ENCODE data around the gene MED13. TPM values are rescaled to one million over a fixed set of nuclear protein-coding genes. Genes with fewer than 3 reads are reported as not detected.

MED13 gene
- polyA plus RNA-seq, 3 donors: 2.1 to 32.0 (median 5.0) TPM

DNA sequence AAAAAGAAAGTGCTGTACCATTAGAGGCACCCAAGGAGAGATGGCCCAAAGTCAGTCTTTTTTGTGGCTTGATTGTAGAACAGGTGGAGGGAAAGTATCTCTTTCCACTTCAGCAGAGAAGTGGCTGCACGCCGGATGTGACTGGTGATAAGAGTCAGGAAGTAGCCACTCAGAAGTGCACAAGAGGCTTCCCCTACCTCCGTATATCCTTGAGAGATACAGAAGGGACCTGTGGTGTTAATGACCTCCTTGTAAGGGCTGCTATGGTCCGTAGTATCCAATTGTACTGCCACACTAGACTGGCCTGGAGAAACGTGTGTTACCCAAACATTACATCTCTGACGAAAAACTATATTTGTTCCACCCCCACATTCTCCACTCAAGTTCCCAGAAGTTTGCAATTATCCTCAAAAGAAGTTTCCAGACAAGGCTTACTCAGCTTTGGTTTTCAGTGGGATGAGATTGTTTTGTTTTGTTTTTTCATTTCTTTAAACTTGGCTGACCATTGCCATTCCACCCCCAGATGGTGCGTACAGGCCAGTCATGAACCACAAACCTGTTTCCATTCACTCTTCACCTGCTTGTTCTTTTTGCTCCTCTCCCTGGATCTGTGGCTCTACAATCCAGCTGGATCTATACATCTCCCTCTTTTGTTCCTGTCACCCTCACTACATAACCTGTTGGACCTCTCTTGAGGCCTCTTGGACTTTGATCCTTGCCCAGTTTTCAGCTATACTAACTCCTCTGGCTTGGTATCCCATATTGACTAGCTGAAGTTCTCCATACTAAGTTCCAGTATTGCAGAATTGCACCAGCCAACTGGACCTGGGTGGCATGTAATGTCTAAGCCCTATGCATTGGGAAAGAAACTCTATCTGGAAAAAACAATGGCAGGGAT is 20.7 kb upstream of the MED13 start:
- no peaks in the 10 kb centered on the region for H3K79me2 ChIP-seq (ENCODE audit: insufficient read depth, low read length)
- H3K36me3 ChIP-seq (replicated peaks in 1 of 2; ENCODE audit: control insufficient read depth in 1 of 2, insufficient read depth in 2 of 2, low read length in 2 of 2): no peaks in the 10 kb centered on the region
- Mint-ChIP-seq H3K9me3 (no peaks in the 10 kb centered on the region), H3K27me3 (ENCODE audit: low read depth in 3 of 3) (peaks cover 2 to 4% (median 2%) of the 10 kb centered on the region in 3 donors), H3K36me3 (no peaks in the 10 kb centered on the region), H3K4me3 (no peak overlapping the region), H3K27ac (no peak overlapping the region), H3K4me1 (no peaks in the 10 kb centered on the region)
- TF ChIP-seq, protein P1, sequence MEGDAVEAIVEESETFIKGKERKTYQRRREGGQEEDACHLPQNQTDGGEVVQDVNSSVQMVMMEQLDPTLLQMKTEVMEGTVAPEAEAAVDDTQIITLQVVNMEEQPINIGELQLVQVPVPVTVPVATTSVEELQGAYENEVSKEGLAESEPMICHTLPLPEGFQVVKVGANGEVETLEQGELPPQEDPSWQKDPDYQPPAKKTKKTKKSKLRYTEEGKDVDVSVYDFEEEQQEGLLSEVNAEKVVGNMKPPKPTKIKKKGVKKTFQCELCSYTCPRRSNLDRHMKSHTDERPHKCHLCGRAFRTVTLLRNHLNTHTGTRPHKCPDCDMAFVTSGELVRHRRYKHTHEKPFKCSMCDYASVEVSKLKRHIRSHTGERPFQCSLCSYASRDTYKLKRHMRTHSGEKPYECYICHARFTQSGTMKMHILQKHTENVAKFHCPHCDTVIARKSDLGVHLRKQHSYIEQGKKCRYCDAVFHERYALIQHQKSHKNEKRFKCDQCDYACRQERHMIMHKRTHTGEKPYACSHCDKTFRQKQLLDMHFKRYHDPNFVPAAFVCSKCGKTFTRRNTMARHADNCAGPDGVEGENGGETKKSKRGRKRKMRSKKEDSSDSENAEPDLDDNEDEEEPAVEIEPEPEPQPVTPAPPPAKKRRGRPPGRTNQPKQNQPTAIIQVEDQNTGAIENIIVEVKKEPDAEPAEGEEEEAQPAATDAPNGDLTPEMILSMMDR (IDR thresholded peaks at IDR 0.05): no peak
- no peaks in the 10 kb centered on the region for H3K9me3 ChIP-seq (replicated peaks in 1 of 2; ENCODE audit: control insufficient read depth in 1 of 2, insufficient read depth in 1 of 2, low read length in 2 of 2)
- H3K9ac ChIP-seq (ENCODE audit: insufficient read depth, low read length, poor library complexity, severe bottlenecking): no peak overlapping the region
- no peaks in the 10 kb centered on the region for H4K20me1 ChIP-seq (ENCODE audit: insufficient read depth, low read length)
- H3K4me3 ChIP-seq (replicated peaks in 1 of 3; ENCODE audit: low read depth in 2 of 3, low read length in 3 of 3): no peak overlapping the region
- no peak overlapping the region for H2AFZ ChIP-seq (ENCODE audit: insufficient read depth, low read depth, low read length, poor library complexity, severe bottlenecking)
- WGBS (ENCODE audit: insufficient coverage): 100% methylated on average over 2 of the region's 7 CpGs
- H3K4me2 ChIP-seq (replicated peaks; ENCODE audit: extremely low read depth, low read length, poor library complexity, severe bottlenecking): no peak overlapping the region
- intact Hi-C loops (cut with micrococcal nuclease): no loop called here
- DNase-seq: no peak
- H3K27ac ChIP-seq (ENCODE audit: low read depth in 1 of 2, low read length in 2 of 2): no peak overlapping the region
- no peaks in the 10 kb centered on the region for H3K27me3 ChIP-seq (ENCODE audit: control insufficient read depth in 2 of 2, insufficient read depth in 2 of 2, low read length in 2 of 2)
- no peaks in the 10 kb centered on the region for H3K4me1 ChIP-seq (ENCODE audit: control insufficient read depth in 1 of 2, insufficient read depth in 2 of 2, low read length in 2 of 2)

DNA sequence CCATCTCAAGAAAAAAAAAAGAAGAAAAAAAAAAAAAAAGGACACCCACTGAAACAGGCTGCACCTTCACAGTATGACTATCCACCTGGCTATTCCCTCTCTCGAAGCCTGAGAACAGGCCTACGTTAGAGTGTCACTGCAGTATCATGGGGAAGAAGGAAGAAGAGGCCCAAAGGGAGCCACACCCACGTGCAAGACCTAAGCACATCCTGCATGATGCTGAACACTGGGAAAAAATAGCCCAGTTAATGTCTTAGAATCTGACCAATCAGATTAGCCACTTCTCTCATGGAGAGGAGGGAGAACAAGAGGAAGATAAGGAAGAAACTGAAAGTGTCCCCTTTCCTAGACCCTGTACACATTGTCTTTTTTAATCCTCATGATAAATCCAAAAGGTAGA is 19.5 kb upstream of the MED13 start:
- Histone ChIP-seq H4K20me1 (ENCODE audit: insufficient read depth, low read length) (no peaks in the 10 kb centered on the region), H3K9me3 (replicated peaks in 1 of 2; ENCODE audit: control insufficient read depth in 1 of 2, insufficient read depth in 1 of 2, low read length in 2 of 2) (no peaks in the 10 kb centered on the region), H3K27me3 (ENCODE audit: control insufficient read depth in 2 of 2, insufficient read depth in 2 of 2, low read length in 2 of 2) (no peaks in the 10 kb centered on the region), H3K4me2 (replicated peaks; ENCODE audit: extremely low read depth, low read length, poor library complexity, severe bottlenecking) (no peak overlapping the region), H3K27ac (ENCODE audit: low read depth in 1 of 2, low read length in 2 of 2) (no peak overlapping the region), H3K9ac (ENCODE audit: insufficient read depth, low read length, poor library complexity, severe bottlenecking) (no peak overlapping the region), H3K36me3 (replicated peaks in 1 of 2; ENCODE audit: control insufficient read depth in 1 of 2, insufficient read depth in 2 of 2, low read length in 2 of 2) (no peaks in the 10 kb centered on the region), H3K79me2 (ENCODE audit: insufficient read depth, low read length) (no peaks in the 10 kb centered on the region), H2AFZ (ENCODE audit: insufficient read depth, low read depth, low read length, poor library complexity, severe bottlenecking) (no peak overlapping the region), H3K4me3 (replicated peaks in 1 of 3; ENCODE audit: low read depth in 2 of 3, low read length in 3 of 3) (no peak overlapping the region), H3K4me1 (ENCODE audit: control insufficient read depth in 1 of 2, insufficient read depth in 2 of 2, low read length in 2 of 2) (no peaks in the 10 kb centered on the region)
- Mint-ChIP-seq H3K9me3 (no peaks in the 10 kb centered on the region), H3K27ac (no peak overlapping the region), H3K27me3 (ENCODE audit: low read depth in 3 of 3) (peaks cover 2 to 4% (median 2%) of the 10 kb centered on the region in 3 donors), H3K4me1 (no peaks in the 10 kb centered on the region), H3K36me3 (no peaks in the 10 kb centered on the region), H3K4me3 (no peak overlapping the region)
- TF ChIP-seq, protein P1 (IDR thresholded peaks at IDR 0.05): no peak
- intact Hi-C loops (cut with micrococcal nuclease): no loop called here
- WGBS (ENCODE audit: insufficient coverage): no CpG with 5 or more reads among the region's 3 CpGs
- DNase-seq: no peak

Measured in CD14-positive monocyte (primary cell).